ENCODE results near the gene TMSB15A. TPM values are rescaled to one million over a fixed set of nuclear protein-coding genes. Genes with fewer than 3 reads are reported as not detected.

The TMSB15A gene
- total and polyA plus RNA-seq, 2 of the 13 experiments (the other 11 are each of a cell fraction or from before 2014, with no cell fraction given), result not detected

- H3K79me2 ChIP-seq (ENCODE audit: insufficient read depth, low read length), result no peaks in the 10 kb centered on the region
- WGBS (ENCODE audit: low lambda C conversion rate), result 7% methylated on average over 2 of the region's 2 CpGs
- ATAC-seq (no peak), FAIRE-seq (no peak), DNase-seq (ENCODE audit: low spot score) (no peak)
- ChIA-PET CTCF (ENCODE audit: low intra/inter-chr PET ratio, low total read pairs) (no interaction called here), POLR2A (no interaction called here)
- in situ Hi-C loops (cut with HindIII; ENCODE audit: extremely low pct_ligation_motif_present, low pct_unique_long_range_greater_than_20kb) (no loop called here), intact Hi-C loops (cut with micrococcal nuclease; ENCODE audit: unreplicated experiment) (no loop called here)
- H3K4me2 ChIP-seq (ENCODE audit: low read depth, low read length), result no peak overlapping the region
- no peaks in the 10 kb centered on the region for H3K27me3 ChIP-seq (ENCODE audit: control insufficient read depth in 1 of 2, insufficient read depth in 2 of 2, low read length in 2 of 2)
- no peak overlapping the region for H3K4me3 ChIP-seq (replicated peaks in 1 of 3; ENCODE audit: insufficient read depth in 1 of 3, low read depth in 2 of 3, low read length in 3 of 3)
- H3K9ac ChIP-seq (ENCODE audit: insufficient read depth, low read depth, low read length), result no peak overlapping the region
- H4K20me1 ChIP-seq (ENCODE audit: insufficient read depth, low read length), result no peaks in the 10 kb centered on the region
- BruUV-seq (replicated peaks), result no TSS peak
- H3K27ac ChIP-seq (ENCODE audit: extremely low read length, insufficient read depth, low read length), result no peak overlapping the region
- no peak overlapping the region for H2AFZ ChIP-seq (ENCODE audit: low read length)
- no peaks in the 10 kb centered on the region for H3K9me3 ChIP-seq (ENCODE audit: low read length)
- no peaks in the 10 kb centered on the region for H3K36me3 ChIP-seq (replicated peaks in 1 of 2; ENCODE audit: control insufficient read depth in 1 of 2, insufficient read depth in 2 of 2, low read length in 2 of 2)
- H3K4me1 ChIP-seq (ENCODE audit: insufficient read depth, low read length), result no peaks in the 10 kb centered on the region
- TF ChIP-seq ZNF232 (CRISPR knock-in tag; IDR thresholded peaks at IDR 0.05; ENCODE audit: borderline replicate concordance), result no peak
- no peak for TF ChIP-seq ZNF841 (CRISPR knock-in tag; IDR thresholded peaks at IDR 0.05; ENCODE audit: borderline replicate concordance)
- TF ChIP-seq MTF1 (CRISPR knock-in tag; IDR thresholded peaks at IDR 0.05), result no peak
- TF ChIP-seq ZBTB2 (CRISPR knock-in tag; IDR thresholded peaks at IDR 0.05; ENCODE audit: low read depth), result no peak
- no peak for TF ChIP-seq ZNF335 (CRISPR knock-in tag; IDR thresholded peaks at IDR 0.05)
- TF ChIP-seq DNMT1 (CRISPR knock-in tag; IDR thresholded peaks at IDR 0.05), result no peak
- no peak for TF ChIP-seq KDM1A (CRISPR knock-in tag; IDR thresholded peaks at IDR 0.05)
- no peak for TF ChIP-seq ZNF605 (CRISPR knock-in tag; IDR thresholded peaks at IDR 0.05)
- TF ChIP-seq PBX2 (CRISPR knock-in tag; IDR thresholded peaks at IDR 0.05), result no peak
- no peak for TF ChIP-seq SNAI1 (CRISPR knock-in tag; IDR thresholded peaks at IDR 0.05; ENCODE audit: borderline replicate concordance)
- TF ChIP-seq ZNF138 (CRISPR knock-in tag; IDR thresholded peaks at IDR 0.05; ENCODE audit: low read depth), result no peak
- TF ChIP-seq TBX2 (CRISPR knock-in tag; IDR thresholded peaks at IDR 0.05; ENCODE audit: borderline replicate concordance), result no peak
- TF ChIP-seq REST (IDR thresholded peaks at IDR 0.05; ENCODE audit: borderline replicate concordance in 1 of 2, low read depth in 1 of 2, low read length in 2 of 2), result no peak
Observed at GRCh38 chrX:102535958-102536357, 19.4 kb upstream of the TMSB15A start.
